Stomach smooth muscle (tissue), 2 donors: ENCODE data around the gene NTSR1.
"Not testable (repeated sequence)": the region's sequence is repeated elsewhere in the genome, so short reads cannot be mapped to it uniquely, and the experiment has no call there.

Experiments
- H3K27ac ChIP-seq: one replicate; pipeline ENCODE4 v1.7.0; 2013; ENCODE audit warnings: mild to moderate bottlenecking, low read length, inconsistent platforms
- H3K27me3 ChIP-seq, 2 donors: one replicate each; pipeline ENCODE4 v1.7.0; 2013; ENCODE audit warnings: low read length in 2 of 2; ENCODE audit not compliant: insufficient read depth in 2 of 2, control insufficient read depth in 1 of 2
- H3K36me3 ChIP-seq, 2 donors: one replicate each; pipeline ENCODE4 v1.7.0; 2013; ENCODE audit warnings: low read length in 2 of 2; ENCODE audit not compliant: control insufficient read depth in 2 of 2, insufficient read depth in 2 of 2
- H3K4me1 ChIP-seq: one replicate; pipeline ENCODE4 v1.7.0; 2013; ENCODE audit warnings: low read length; ENCODE audit not compliant: control insufficient read depth, insufficient read depth
- H3K4me3 ChIP-seq, 2 donors: one replicate each; pipeline ENCODE4 v1.7.0; 2013; ENCODE audit warnings: low read length in 2 of 2
- H3K9ac ChIP-seq, 2 donors: one replicate each; pipeline ENCODE4 v1.7.0; 2013; ENCODE audit warnings: low read length in 2 of 2, mild to moderate bottlenecking in 1 of 2
- H3K9me3 ChIP-seq, 2 donors: one replicate each; pipeline ENCODE4 v1.7.0; 2013; ENCODE audit warnings: low read length in 2 of 2; ENCODE audit not compliant: control insufficient read depth in 2 of 2
- donor health status: healthy.
- donor health status: Pancreatic carcinoma.

NTSR1 gene

DNA sequence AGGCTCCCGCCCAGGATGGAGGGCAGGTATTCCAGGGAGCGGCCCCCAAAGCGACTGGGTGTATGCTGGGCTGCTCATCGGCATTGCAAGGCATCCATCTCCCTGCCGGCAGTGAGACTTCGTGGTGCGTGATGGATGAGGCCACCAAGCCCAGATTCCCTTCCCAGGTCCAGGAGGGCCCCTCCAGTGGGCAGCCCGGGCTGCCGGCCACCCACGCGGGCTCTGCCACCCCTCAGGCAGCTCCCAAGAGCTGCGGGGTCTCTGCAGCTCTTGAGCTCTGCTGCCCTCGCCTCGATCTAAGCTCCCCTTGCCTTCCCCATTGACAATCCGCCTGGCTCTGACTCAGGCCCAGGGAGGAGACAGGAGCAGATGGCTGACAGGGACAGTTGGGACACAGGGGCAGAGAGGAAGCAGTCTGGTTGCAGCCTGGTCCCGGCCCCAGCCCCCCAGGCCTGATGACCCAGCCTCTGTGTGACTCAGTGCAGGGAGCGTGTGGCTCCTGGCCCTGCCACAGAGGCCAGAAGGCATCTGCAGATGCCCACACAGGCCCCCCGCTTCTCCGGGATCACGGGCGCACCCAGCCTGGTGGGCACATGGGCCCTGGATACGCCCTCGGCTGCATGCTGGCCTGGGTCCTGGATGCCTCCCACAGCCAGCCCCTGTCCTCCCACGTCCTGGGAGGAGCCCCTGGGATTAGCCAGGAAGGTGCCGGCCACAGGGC lies 33.3 kb upstream of the NTSR1 start:
- H3K9ac ChIP-seq = no peak overlapping the region
- H3K27ac ChIP-seq = no peak overlapping the region
- H3K36me3 ChIP-seq = no peaks in the 10 kb centered on the region
- H3K9me3 ChIP-seq = peaks cover under 1 to 4% of the 10 kb centered on the region in 2 donors
- H3K4me1 ChIP-seq = no peaks in the 10 kb centered on the region
- H3K27me3 ChIP-seq = peaks cover 0 to 2% of the 10 kb centered on the region in 2 donors
- no peak overlapping the region for H3K4me3 ChIP-seq

DNA sequence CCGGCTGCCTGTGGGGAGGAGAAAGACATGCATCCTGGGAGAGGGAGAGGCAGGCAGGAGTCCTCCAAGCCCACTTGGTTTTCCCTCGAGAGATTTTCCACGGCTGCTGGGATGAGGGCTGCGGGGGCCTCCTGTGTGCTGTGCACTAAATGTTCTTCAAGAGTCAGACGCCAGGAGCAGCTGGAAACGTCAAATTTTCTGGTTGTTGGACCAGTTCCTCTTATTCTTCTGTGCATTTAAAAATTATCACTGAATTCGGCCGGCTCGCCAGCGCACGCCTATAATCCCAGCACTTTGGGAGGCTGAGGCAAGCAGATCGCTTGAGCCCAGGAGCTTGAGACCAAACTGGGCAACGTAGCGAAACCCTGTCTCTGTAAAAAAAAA lies 32.8 kb upstream of the NTSR1 start:
- Histone ChIP-seq H3K9me3 (peaks cover 5% of the 10 kb centered on the region in 2 donors), H3K36me3 (no peaks in the 10 kb centered on the region), H3K9ac (no peak overlapping the region), H3K27me3 (peaks cover 0 to 2% of the 10 kb centered on the region in 2 donors), H3K4me1 (no peaks in the 10 kb centered on the region), H3K4me3 (no peak overlapping the region), H3K27ac (no peak overlapping the region)

DNA sequence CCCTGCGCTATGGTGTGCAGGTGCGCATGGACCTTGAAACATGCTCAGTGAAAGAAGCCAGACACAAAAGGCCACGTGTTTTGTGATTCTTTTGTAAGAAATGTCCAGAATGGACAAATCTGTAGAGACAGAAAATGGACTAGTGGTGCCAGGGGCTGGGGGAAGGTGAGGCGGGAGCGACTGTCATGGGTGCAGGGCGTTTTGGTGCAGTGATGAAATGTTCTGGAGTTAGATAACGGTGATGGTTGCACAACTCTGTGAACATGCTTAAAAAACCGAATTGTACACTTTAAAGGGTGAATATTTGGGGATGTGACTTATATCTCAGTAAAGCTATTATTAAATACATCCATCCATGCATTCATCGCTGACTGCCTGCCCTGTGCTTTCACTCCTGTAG lies 31.7 kb upstream of the NTSR1 start:
- no peaks in the 10 kb centered on the region for H3K4me1 ChIP-seq
- peaks cover 5% of the 10 kb centered on the region in 2 donors for H3K9me3 ChIP-seq
- no peak overlapping the region for H3K9ac ChIP-seq
- H3K27ac ChIP-seq = no peak overlapping the region
- no peak overlapping the region for H3K4me3 ChIP-seq
- peaks cover 0 to 2% of the 10 kb centered on the region in 2 donors for H3K27me3 ChIP-seq
- H3K36me3 ChIP-seq = no peaks in the 10 kb centered on the region

DNA sequence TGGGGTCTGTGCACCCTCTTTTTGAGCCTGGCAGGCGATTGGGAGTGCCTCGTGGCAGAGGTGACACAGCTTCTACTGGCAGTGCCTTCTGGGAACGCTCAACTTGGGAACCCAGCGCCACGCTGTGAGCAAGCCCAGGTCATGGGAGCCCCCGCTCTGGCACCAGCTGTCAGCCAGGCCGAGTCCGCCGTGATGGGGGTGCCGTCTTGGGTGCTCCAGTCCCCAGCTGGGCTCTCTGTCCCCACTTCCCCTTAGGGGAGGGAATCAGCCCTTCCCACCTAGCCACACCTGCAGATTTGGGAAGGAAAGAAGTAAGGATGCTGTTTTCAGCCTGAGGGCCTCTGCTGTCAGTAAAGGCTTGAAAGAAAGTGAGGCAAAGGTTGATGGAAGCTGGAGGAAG lies 31.0 kb upstream of the NTSR1 start:
- Histone ChIP-seq H3K4me3 (no peak overlapping the region), H3K27me3 (peaks cover 0 to 4% of the 10 kb centered on the region in 2 donors), H3K36me3 (no peaks in the 10 kb centered on the region), H3K9me3 (peaks cover 5% of the 10 kb centered on the region in 2 donors), H3K4me1 (no peaks in the 10 kb centered on the region), H3K27ac (no peak overlapping the region), H3K9ac (no peak overlapping the region)

DNA sequence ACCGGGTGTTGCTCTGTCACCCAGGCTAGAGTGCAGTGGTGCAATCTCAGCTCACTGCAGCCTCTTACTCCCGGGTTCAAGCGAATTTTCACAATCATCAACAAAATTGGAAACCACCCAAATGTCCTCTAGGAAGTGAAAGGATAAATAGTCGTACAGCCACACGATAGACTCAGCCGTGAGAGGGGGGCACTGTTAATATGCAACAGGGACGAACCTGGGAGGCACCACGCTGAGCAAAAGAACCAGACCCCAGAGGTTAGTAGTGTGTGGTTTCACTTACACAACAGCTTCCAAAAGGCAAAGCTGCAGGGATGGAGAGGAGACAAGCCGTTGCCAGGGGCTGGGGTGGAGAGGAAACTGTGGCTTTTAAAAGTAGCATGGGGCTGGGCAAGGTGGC lies 30.1 kb upstream of the NTSR1 start:
- H3K4me3 ChIP-seq = no peak overlapping the region
- H3K27ac ChIP-seq = no peak overlapping the region
- no peaks in the 10 kb centered on the region for H3K4me1 ChIP-seq
- no peaks in the 10 kb centered on the region for H3K36me3 ChIP-seq
- H3K27me3 ChIP-seq = peaks cover 0 to 4% of the 10 kb centered on the region in 2 donors
- H3K9ac ChIP-seq = no peak overlapping the region
- H3K9me3 ChIP-seq = peaks cover 5% of the 10 kb centered on the region in 2 donors

DNA sequence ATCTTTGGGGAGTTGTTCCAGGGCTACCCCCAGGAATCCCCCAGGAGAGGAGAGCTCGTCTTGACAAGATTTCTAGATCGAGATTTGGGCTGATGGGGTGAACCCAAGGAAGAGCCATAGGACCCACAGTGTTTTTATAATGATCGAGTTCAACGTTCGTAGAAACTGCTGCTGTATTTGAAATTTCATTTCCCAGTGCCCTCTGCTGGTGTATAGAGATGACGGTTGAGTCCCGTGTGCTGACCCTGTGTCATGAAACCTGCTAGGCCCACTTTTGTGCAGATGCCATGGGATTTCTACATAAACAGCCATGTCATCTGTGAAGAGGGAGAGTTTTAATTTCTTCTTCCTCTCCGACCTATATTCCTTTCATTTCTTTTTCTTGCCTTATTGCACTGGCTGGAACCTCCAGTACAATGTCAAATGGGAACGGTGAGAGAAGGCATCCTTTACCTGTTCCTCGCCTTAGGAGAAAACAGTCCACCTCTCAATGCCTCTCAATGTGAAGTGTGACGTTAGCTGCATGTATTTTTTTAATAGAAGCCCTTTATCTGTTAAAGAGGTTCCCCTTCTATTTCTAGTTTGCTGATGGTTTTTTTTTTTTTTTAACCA lies 28.6 kb upstream of the NTSR1 start:
- H3K4me3 ChIP-seq = no peak overlapping the region
- no peak overlapping the region for H3K9ac ChIP-seq
- H3K36me3 ChIP-seq = no peaks in the 10 kb centered on the region
- peaks cover 0 to 3% of the 10 kb centered on the region in 2 donors for H3K27me3 ChIP-seq
- H3K4me1 ChIP-seq = no peaks in the 10 kb centered on the region
- peaks cover 5% of the 10 kb centered on the region in 2 donors for H3K9me3 ChIP-seq
- no peak overlapping the region for H3K27ac ChIP-seq

DNA sequence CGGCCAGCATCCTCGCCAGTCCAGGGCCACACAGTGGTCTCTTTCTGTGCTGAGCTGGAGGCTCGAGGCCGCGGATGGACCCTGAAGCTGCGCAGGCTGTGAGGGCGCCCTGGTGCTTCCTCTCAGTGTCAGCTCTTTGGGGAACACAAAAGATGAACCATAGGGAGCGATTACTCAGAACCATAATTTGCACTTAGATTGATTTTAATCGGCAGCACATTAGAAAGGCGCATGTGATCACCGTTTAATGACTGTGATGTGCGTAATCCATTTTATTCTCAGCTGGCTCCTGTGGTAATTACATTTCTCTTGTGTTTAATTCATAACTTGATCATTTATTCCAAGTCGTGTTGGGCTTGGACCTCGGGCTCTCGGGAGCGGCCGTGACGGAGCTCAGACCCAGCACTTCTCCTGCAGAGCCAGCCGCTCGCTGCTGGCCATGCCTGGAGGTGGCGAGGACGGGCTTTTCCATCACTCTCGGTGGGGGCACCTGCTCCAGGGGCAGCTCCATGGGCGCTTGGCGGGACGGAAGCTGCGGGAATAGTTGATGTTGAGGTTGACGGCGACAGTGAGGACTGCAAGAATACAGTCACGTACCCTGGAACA lies 25.6 kb upstream of the NTSR1 start:
- Histone ChIP-seq H3K36me3 (no peaks in the 10 kb centered on the region), H3K4me1 (no peaks in the 10 kb centered on the region), H3K4me3 (no peak overlapping the region), H3K9me3 (peaks cover 5% of the 10 kb centered on the region in 2 donors), H3K9ac (no peak overlapping the region), H3K27me3 (peaks cover 0 to 3% of the 10 kb centered on the region in 2 donors), H3K27ac (no peak overlapping the region)

DNA sequence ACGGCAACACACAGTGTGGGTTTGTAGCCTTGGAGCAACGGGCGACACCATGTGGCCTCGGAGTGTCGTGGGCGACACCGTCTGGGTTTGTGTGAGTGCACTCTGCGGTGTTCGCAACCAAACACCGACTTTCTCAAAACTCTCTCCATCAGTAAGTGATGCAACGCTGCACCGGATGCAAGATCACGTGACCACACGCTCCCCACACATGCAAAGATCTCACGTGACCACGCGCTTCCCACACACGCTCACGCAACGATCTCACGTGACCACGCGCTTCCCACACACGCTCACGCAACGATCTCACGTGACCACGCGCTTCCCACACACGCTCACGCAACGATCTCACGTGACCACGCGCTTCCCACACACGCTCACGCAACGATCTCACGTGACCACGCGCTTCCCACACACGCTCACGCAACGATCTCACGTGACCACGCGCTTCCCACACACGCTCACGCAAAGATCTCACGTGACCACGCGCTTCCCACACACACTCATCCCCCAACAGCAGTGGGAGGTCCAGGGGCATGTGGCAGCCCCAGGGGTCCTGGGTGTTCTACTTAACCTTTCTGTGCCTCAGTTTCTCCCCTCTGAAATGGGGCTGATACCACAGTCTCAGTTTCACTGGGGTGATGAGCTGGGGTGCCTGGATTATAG lies 24.8 kb upstream of the NTSR1 start:
- H3K36me3 ChIP-seq, H3K27ac ChIP-seq, H3K9ac ChIP-seq, H3K9me3 ChIP-seq, H3K4me3 ChIP-seq, H3K27me3 ChIP-seq, H3K4me1 ChIP-seq: not testable (repeated sequence)

DNA sequence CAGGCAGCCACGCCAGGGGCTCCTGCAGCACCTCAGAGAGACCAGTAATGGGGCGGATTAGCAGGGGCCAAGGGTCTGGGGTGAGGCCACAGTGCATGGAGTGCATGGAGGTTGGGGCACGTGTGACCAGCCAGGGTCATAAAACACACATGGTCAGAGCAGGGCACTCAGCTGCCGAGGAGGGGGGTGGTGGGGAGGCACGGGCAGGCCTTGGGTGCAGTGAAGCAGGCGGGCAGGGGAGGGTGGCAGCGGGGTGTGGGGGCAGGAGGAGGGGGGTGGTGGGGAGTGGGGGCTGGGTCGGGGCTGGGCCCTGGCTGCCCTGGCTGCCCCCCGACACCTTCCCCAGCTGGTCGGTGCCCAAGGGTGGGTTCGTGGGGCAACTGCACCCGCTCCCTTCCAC lies 23.7 kb upstream of the NTSR1 start:
- H3K9ac ChIP-seq = no peak overlapping the region
- no peak overlapping the region for H3K4me3 ChIP-seq
- H3K27me3 ChIP-seq = peaks cover 0 to 3% of the 10 kb centered on the region in 2 donors
- peaks cover 4% of the 10 kb centered on the region for H3K4me1 ChIP-seq
- H3K9me3 ChIP-seq = peaks cover 4 to 5% of the 10 kb centered on the region in 2 donors
- no peak overlapping the region for H3K27ac ChIP-seq
- H3K36me3 ChIP-seq = no peaks in the 10 kb centered on the region

DNA sequence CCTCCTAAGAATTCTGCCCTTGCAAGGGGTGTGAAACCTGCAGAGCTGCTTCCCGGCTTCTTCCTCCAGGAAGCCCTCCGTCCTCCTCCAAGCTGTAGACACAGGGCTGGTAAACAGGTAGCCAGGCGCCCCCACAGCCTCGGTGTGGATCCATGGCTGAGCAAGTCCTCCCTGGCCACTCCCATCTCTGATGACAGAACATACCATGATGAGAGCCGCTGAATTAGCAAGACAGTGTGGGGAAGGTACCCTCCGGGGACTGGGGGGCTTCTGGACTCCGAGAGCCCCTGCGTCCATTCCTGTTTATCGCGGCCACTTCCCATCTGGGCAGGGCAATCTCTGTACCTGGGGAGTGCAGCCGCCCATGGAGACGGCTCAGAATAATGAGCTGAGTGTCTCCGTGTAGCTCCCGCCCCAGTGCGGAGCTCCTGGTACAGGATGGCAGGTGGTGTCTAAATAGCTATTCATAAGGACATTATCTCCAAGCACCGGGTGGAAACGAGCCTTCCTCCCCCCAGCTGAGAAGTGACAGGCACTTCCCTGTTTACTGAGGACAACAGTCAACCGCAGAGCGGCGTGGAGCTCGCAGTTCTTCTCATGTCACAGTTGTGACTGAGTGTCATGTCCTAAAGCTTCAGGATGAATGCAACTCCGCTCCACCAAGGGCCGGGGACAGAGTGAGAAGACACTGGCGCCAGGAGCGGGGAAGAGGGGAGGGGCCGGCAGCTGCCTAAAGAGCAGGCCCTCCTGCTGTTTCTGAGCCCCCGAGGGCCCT lies 22.7 kb upstream of the NTSR1 start:
- no peak overlapping the region for H3K4me3 ChIP-seq
- H3K4me1 ChIP-seq = peaks cover 4% of the 10 kb centered on the region
- no peaks in the 10 kb centered on the region for H3K36me3 ChIP-seq
- H3K9ac ChIP-seq = no peak overlapping the region
- H3K27me3 ChIP-seq = peaks cover 0 to 3% of the 10 kb centered on the region in 2 donors
- H3K27ac ChIP-seq = no peak overlapping the region
- H3K9me3 ChIP-seq = no peaks in the 10 kb centered on the region
